Right ventricle myocardium inferior (tissue), 1 donor: ENCODE data around the gene TUBD1. TPM values are rescaled to one million over a fixed set of nuclear protein-coding genes. Genes with fewer than 3 reads are reported as not detected.
A peak's percentile ranks its signal among the peaks of the same experiment; 100 is the strongest.
"Not testable (repeated sequence)": the region's sequence is repeated elsewhere in the genome, so short reads cannot be mapped to it uniquely, and the experiment has no call there.

Experiments used
- ATAC-seq: fragments of 200-7000 bp; cut with Tn5 transposase; one replicate; pipeline ENCODE4 v1.9.1; 2020; ENCODE audit warnings: mild to moderate bottlenecking, moderate library complexity
- DNase-seq: peaks from one replicate; pipeline ENCODE4 v3.0.0; 2021; ENCODE audit errors: missing footprints
- intact Hi-C: fragments of 100-400 bp; cut with DNase I; formaldehyde crosslinking; loops from one replicate; pipeline ENCODE4 v1.11.0; 2022
- total RNA-seq: library from RNA; stranded (reverse); fragmentation: NEBNext Ultra II Directional; extraction: Animal tissue kit (Norgen Biotek cat#: 25700); gene quantifications from one replicate; pipeline ENCODE4 v1.2.1, GENCODE V29; 2021
- donor health status: DM: no; HTN: yes; CAD: no; lungs with severe emphysema.

The TUBD1 gene
- total RNA-seq, 1 donor from 2014 or later = 8.4 TPM

- ATAC-seq, intact Hi-C loops, DNase-seq: not testable (repeated sequence)
These were observed 42.4 kb downstream of the TUBD1 start for GRCh38 chr17:59850311-59850710.

GRCh38 chr17:59848778-59849177 lies 44.0 kb downstream of the TUBD1 start:
- intact Hi-C loops = no loop called here
- DNase-seq (peak; percentile 86), ATAC-seq (peak; percentile 36)

- intact Hi-C loops = no loop called here
- peak; percentile 71 for DNase-seq
- no peak for ATAC-seq
These were observed 44.4 kb downstream of the TUBD1 start for GRCh38 chr17:59848385-59848668.

- intact Hi-C loops = no loop called here
- DNase-seq (no peak), ATAC-seq (peak; percentile 56)
These were observed 46.2 kb downstream of the TUBD1 start for GRCh38 chr17:59846394-59847165.

- DNase-seq = no peak
These were observed 46.9 kb downstream of the TUBD1 start for GRCh38 chr17:59845595-59846393.

GRCh38 chr17:59844884-59845594 lies 47.7 kb downstream of the TUBD1 start:
- no peak for ATAC-seq
- intact Hi-C loops = no loop called here
- DNase-seq = no peak

More at GRCh38 chr17:59845595-59846393, 46.9 kb downstream of the TUBD1 start:
- ATAC-seq = peak; percentile 34
- intact Hi-C loops = no loop called here

- intact Hi-C loops = no loop called here
- DNase-seq (no peak), ATAC-seq (no peak)
These were observed 49.7 kb downstream of the TUBD1 start for GRCh38 chr17:59842901-59843652.

- intact Hi-C loops, ATAC-seq, DNase-seq: not testable (repeated sequence)
These were observed 50.9 kb downstream of the TUBD1 start for GRCh38 chr17:59841882-59842263.

- DNase-seq, intact Hi-C loops, ATAC-seq: not testable (repeated sequence)
These were observed 51.5 kb downstream of the TUBD1 start for GRCh38 chr17:59841091-59841881.

GRCh38 chr17:59840329-59841090 lies 52.2 kb downstream of the TUBD1 start:
- no peak for ATAC-seq
- intact Hi-C loops = no loop called here
- no peak for DNase-seq

GRCh38 chr17:59839651-59840328 lies 53.0 kb downstream of the TUBD1 start:
- ATAC-seq (no peak), DNase-seq (no peak)
- intact Hi-C loops = loop anchor here (5.0 kb wide), 1 partner anchor 82 kb away; no protein-coding TSS in a partner anchor

GRCh38 chr17:59838052-59838916 lies 54.5 kb downstream of the TUBD1 start:
- ATAC-seq (no peak), DNase-seq (no peak)
- intact Hi-C loops = loop anchor here (5.0 kb wide), 1 partner anchor 81 kb away; no protein-coding TSS in a partner anchor

GRCh38 chr17:59837308-59838051 lies 55.3 kb downstream of the TUBD1 start:
- ATAC-seq (peak; percentile 88), DNase-seq (no peak)
- intact Hi-C loops = loop anchor here (5.0 kb wide), 1 partner anchor 80 kb away; no protein-coding TSS in a partner anchor

GRCh38 chr17:59832883-59833379 lies 59.8 kb downstream of the TUBD1 start:
- ATAC-seq = no peak
- intact Hi-C loops = no loop called here
- DNase-seq = no peak
